Tibial artery (tissue), 4 donors: ENCODE data around the gene KIAA1671.

ENCODE experiments used
- DNase-seq, 2 donors: peaks; one replicate each; pipeline ENCODE4 v3.0.0-alpha.2; 2019
- H3K27ac ChIP-seq, 2 donors: fragments of 200-600 bp; sonication (generic) in 1 of 2; 1 replicate in 1 of 2; 2 replicates in 1 of 2; pipeline ENCODE4 v1.5.1; 2018 to 2019; ENCODE audit warnings: mild to moderate bottlenecking in 1 of 2
- H3K27me3 ChIP-seq, 2 donors: fragments of 200-600 bp; sonication (generic) in 1 of 2; one replicate each; pipeline versions ENCODE4 v1.5.1 to v1.6.0; 2016 to 2019
- H3K36me3 ChIP-seq, 3 donors: fragments of 200-600 bp; sonication (generic) in 2 of 3; one replicate each; pipeline ENCODE4 v1.5.1; 2016 to 2019; ENCODE audit warnings: mild to moderate bottlenecking in 2 of 3
- H3K4me1 ChIP-seq, 4 donors: fragments of 200-600 bp; sonication (generic) in 2 of 4; 1 replicate in 3 of 4; 2 replicates in 1 of 4; pipeline ENCODE4 v1.5.1; 2016 to 2019
- H3K4me3 ChIP-seq, 2 donors: fragments of 200-600 bp; sonication (generic) in 1 of 2; 1 replicate in 1 of 2; 2 replicates in 1 of 2; pipeline ENCODE4 v1.5.1; 2018 to 2019; ENCODE audit warnings: mild to moderate bottlenecking in 2 of 2
- H3K9me3 ChIP-seq, 3 donors: fragments of 200-600 bp; sonication (generic) in 1 of 3; one replicate each; pipeline ENCODE4 v1.5.1; 2016 to 2019
- intact Hi-C: fragments of 100-400 bp; cut with DNase I; formaldehyde crosslinking; loops from one replicate; pipeline ENCODE4 v1.15.0; 2023; ENCODE audit warnings: low total_unique reads
- TF ChIP-seq, protein P1 (sequence below), 2 experiments: fragments of 200-600 bp in 1 of 2; fragments of 450-650 bp in 1 of 2; IDR thresholded peaks; one replicate each; pipeline ENCODE4 v1.5.1; 2017 to 2019; ENCODE audit warnings: antibody characterized with exemption in 2 of 2, mild to moderate bottlenecking in 1 of 2, moderate library complexity in 1 of 2

Gene KIAA1671

DNA sequence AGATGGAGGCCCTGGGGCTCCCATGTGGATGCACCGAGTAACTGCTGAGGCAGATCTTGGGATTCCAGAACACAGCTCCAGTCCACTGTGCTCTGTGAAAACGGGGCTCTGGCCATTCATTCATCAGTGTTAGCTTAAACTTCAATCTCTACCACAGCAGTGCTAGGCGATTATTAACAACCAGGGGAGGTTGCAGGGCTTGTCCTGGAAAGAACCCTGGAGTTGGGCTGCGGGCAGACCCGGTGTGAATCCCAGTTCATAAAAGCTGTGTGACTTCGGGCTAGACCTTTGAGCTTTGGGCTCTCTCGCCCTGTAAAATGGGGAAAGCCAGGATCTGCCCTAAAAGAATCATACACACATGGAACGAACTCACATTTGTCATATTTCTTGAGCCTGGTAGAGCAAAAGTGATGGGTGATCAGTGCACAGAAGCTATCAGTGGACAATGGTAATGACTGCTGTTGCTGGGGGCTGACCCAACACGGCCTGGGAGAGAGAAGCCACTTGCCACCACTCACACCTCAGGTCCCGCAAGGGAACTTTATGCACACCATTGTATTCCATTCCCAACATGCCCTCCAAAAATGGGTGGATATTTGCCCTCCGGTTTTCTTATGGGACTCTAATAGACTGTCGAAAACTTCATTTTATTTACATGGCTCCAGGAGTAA, 231.6 kb downstream of the KIAA1671 start:
- H3K27me3 ChIP-seq, result no peaks in the 10 kb centered on the region
- intact Hi-C loops, result no loop called here
- no peak overlapping the region for H3K27ac ChIP-seq
- peaks cover 46 to 93% (median 64%) of the 10 kb centered on the region in 3 donors for H3K36me3 ChIP-seq
- H3K4me3 ChIP-seq, result no peak overlapping the region
- peaks cover 0 to 21% (median 6%) of the 10 kb centered on the region in 4 donors for H3K4me1 ChIP-seq
- TF ChIP-seq, protein P1, sequence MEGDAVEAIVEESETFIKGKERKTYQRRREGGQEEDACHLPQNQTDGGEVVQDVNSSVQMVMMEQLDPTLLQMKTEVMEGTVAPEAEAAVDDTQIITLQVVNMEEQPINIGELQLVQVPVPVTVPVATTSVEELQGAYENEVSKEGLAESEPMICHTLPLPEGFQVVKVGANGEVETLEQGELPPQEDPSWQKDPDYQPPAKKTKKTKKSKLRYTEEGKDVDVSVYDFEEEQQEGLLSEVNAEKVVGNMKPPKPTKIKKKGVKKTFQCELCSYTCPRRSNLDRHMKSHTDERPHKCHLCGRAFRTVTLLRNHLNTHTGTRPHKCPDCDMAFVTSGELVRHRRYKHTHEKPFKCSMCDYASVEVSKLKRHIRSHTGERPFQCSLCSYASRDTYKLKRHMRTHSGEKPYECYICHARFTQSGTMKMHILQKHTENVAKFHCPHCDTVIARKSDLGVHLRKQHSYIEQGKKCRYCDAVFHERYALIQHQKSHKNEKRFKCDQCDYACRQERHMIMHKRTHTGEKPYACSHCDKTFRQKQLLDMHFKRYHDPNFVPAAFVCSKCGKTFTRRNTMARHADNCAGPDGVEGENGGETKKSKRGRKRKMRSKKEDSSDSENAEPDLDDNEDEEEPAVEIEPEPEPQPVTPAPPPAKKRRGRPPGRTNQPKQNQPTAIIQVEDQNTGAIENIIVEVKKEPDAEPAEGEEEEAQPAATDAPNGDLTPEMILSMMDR (IDR thresholded peaks at IDR 0.05), result no peak
- H3K9me3 ChIP-seq, result peaks cover 0 to 4% (median 0%) of the 10 kb centered on the region in 3 donors
- no peak for DNase-seq

DNA sequence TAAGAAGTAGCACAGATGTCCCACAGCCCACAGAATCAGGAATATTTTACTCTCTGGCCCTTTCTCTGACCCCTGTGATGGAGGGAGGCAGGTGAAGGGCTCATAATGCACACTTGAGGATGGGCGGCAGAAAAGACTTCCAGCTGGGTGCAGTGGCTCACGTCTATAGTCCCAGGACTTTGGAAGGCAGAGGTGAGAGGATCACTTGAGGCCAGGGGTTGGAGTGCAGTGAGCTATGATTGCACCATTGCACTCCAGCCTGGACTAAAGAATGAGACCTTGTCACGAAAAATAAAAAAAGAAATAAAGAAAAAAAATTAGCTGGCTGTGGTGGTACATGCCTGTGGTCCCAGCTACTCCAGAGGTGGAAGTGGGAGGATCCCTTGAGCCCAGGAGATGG, 233.6 kb downstream of the KIAA1671 start:
- TF ChIP-seq, protein P1 (IDR thresholded peaks at IDR 0.05), result no peak
- H3K36me3 ChIP-seq, result peaks cover 47 to 95% (median 64%) of the 10 kb centered on the region in 3 donors

GRCh38 chr22:25187469-25187868, 235.0 kb downstream of the KIAA1671 start:
- no peak overlapping the region for H3K4me3 ChIP-seq
- TF ChIP-seq, protein P1 (IDR thresholded peaks at IDR 0.05), result no peak
- intact Hi-C loops, result no loop called here
- no peak overlapping the region for H3K27ac ChIP-seq
- no peaks in the 10 kb centered on the region for H3K9me3 ChIP-seq
- no peak for DNase-seq
- H3K36me3 ChIP-seq, result peaks cover 60 to 99% (median 70%) of the 10 kb centered on the region in 3 donors
- peaks cover 0 to 7% (median 6%) of the 10 kb centered on the region in 4 donors for H3K4me1 ChIP-seq
- no peaks in the 10 kb centered on the region for H3K27me3 ChIP-seq

More for the DNA sequence above, 233.6 kb downstream of the KIAA1671 start:
- no peak for DNase-seq
- intact Hi-C loops, result no loop called here
- no peaks in the 10 kb centered on the region for H3K27me3 ChIP-seq
- H3K4me1 ChIP-seq, result peaks cover 0 to 21% (median 6%) of the 10 kb centered on the region in 4 donors
- H3K4me3 ChIP-seq, result no peak overlapping the region
- no peaks in the 10 kb centered on the region for H3K9me3 ChIP-seq
- no peak overlapping the region for H3K27ac ChIP-seq

GRCh38 chr22:25192406-25192805, 239.9 kb downstream of the KIAA1671 start:
- Histone ChIP-seq H3K4me1 (no peaks in the 10 kb centered on the region), H3K27ac (no peak overlapping the region), H3K4me3 (no peak overlapping the region), H3K9me3 (no peaks in the 10 kb centered on the region), H3K27me3 (no peaks in the 10 kb centered on the region), H3K36me3 (peaks cover 64 to 100% (median 73%) of the 10 kb centered on the region in 3 donors)
- no peak for DNase-seq
- TF ChIP-seq, protein P1 (IDR thresholded peaks at IDR 0.05), result no peak
- intact Hi-C loops, result no loop called here

- TF ChIP-seq, protein P1 (IDR thresholded peaks at IDR 0.05), result no peak
- H3K4me3 ChIP-seq, result no peak overlapping the region
- DNase-seq, result no peak
- intact Hi-C loops, result no loop called here
- no peaks in the 10 kb centered on the region for H3K9me3 ChIP-seq
- no peak overlapping the region for H3K27ac ChIP-seq
- H3K36me3 ChIP-seq, result peaks cover 70 to 100% (median 80%) of the 10 kb centered on the region in 3 donors
- no peaks in the 10 kb centered on the region for H3K4me1 ChIP-seq
- no peaks in the 10 kb centered on the region for H3K27me3 ChIP-seq
Measured at GRCh38 chr22:25193130-25193529, 240.6 kb downstream of the KIAA1671 start.
